Dendritic cell treated with granulocyte-macrophage colony-stimulating factor and Interleukin-4, amounts not matched to agents 40 ng/mL and 50 ng/mL, for 4 days (primary cell): ENCODE data around the gene CHD8.
"Not testable (repeated sequence)": the region's sequence is repeated elsewhere in the genome, so short reads cannot be mapped to it uniquely, and the experiment has no call there.

Experiments used
- H3K27ac Mint-ChIP-seq: one replicate; pipeline ENCODE4 v1.8.0; 2022; ENCODE audit warnings: mild to moderate bottlenecking, mixed read lengths
- H3K27me3 Mint-ChIP-seq: one replicate; pipeline ENCODE4 v1.8.0; 2022; ENCODE audit warnings: mild to moderate bottlenecking, mixed read lengths
- H3K36me3 Mint-ChIP-seq: one replicate; pipeline ENCODE4 v1.8.0; 2022; ENCODE audit warnings: low read depth, mixed read lengths
- H3K4me1 Mint-ChIP-seq: one replicate; pipeline ENCODE4 v1.8.0; 2022; ENCODE audit warnings: low read depth, mixed read lengths
- H3K4me3 Mint-ChIP-seq: one replicate; pipeline ENCODE4 v1.8.0; 2022; ENCODE audit warnings: mild to moderate bottlenecking, moderate library complexity, mixed read lengths
- H3K9me3 Mint-ChIP-seq: one replicate; pipeline ENCODE4 v1.8.0; 2022; ENCODE audit warnings: mixed read lengths
- intact Hi-C: fragments of 100-400 bp; cut with micrococcal nuclease; formaldehyde crosslinking; loops from one replicate; pipeline ENCODE4 v1.15.0; 2022

The CHD8 gene

GRCh38 chr14:21406213-21406612, 49.7 kb downstream of the CHD8 start:
- no peaks in the 10 kb centered on the region for H3K4me1 Mint-ChIP-seq

GRCh38 chr14:21405097-21405496, 50.8 kb downstream of the CHD8 start:
- Mint-ChIP-seq H3K36me3 (peaks cover 99% of the 10 kb centered on the region), H3K27ac (no peak overlapping the region), H3K27me3 (no peaks in the 10 kb centered on the region), H3K4me1 (no peaks in the 10 kb centered on the region), H3K9me3 (no peaks in the 10 kb centered on the region), H3K4me3 (no peak overlapping the region)
- intact Hi-C loops = no loop called here

More at GRCh38 chr14:21406213-21406612, 49.7 kb downstream of the CHD8 start:
- Mint-ChIP-seq H3K27me3 (no peaks in the 10 kb centered on the region), H3K36me3 (peaks cover 99% of the 10 kb centered on the region), H3K27ac (no peak overlapping the region), H3K9me3 (no peaks in the 10 kb centered on the region), H3K4me3 (no peak overlapping the region)
- intact Hi-C loops = no loop called here

DNA sequence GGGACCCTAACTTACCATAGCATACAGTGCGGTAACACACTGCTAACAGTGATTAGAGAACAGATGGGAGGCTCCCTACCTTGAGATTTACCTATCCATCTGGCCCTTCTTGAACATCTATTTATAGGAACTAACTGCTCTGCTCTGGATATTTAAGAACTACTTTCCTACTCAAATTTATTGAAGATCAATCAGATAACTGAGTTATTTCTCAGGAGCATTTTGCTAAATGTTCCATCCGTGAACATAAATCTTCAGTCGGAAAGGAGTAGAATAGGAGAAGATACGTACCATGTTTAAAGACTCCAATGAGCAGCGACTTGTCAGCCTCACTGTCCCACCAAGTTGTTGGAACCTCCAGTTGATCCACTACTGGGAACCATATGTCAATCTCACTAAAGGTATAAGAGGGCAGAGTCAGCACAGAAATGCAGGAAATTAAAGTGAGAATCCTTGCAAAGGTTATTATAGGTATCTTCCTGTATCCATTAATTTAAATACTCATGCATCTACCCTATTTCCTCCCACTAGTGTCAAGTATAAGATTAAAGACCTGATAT, 56.5 kb downstream of the CHD8 start:
- H3K4me1 Mint-ChIP-seq = no peaks in the 10 kb centered on the region
- H3K9me3 Mint-ChIP-seq = no peaks in the 10 kb centered on the region
- no peak overlapping the region for H3K4me3 Mint-ChIP-seq
- intact Hi-C loops = no loop called here
- H3K36me3 Mint-ChIP-seq = peaks cover 91% of the 10 kb centered on the region
- no peak overlapping the region for H3K27ac Mint-ChIP-seq
- no peaks in the 10 kb centered on the region for H3K27me3 Mint-ChIP-seq

DNA sequence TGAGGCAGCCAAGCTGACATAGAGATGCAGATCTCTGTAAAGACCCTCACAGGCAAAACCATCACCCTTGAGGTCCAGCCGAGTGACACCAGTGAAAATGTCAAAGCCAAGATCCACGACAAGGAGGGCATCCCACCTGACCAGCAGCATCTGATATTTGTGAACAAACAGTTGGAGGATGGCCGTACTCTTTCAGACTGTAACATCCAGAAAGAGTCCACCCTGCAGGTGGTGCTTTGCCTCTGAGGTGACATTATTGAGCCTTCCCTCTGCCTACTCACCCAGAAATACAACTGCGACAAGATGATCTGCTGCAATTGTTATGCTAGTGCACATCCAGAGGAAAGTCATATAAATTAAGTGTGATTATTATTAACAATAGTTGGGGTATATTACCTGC, 57.0 kb downstream of the CHD8 start:
- Mint-ChIP-seq H3K36me3 (peaks cover 91% of the 10 kb centered on the region), H3K27ac (no peak overlapping the region), H3K4me3 (no peak overlapping the region), H3K4me1 (no peaks in the 10 kb centered on the region), H3K9me3 (no peaks in the 10 kb centered on the region), H3K27me3 (no peaks in the 10 kb centered on the region)
- intact Hi-C loops = no loop called here

DNA sequence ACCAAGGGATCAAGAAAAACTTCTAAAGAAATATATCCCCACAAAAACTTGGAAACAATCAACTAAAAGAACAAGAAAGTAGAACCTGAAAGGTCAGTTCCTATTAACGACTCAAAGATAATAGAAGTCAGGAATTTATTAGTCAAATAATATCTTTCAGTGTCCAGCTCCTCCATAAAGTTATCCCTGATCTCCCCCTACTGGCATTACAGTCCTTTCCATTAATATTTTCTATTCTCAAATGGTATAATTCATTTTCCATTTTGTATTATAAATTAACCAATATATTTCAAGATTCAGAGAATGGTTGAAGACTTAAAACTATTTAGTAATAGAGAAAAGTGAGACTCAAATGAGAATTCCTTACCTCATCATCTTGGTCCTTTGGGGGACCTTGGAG, 60.5 kb downstream of the CHD8 start:
- no peaks in the 10 kb centered on the region for H3K9me3 Mint-ChIP-seq
- peaks cover 91% of the 10 kb centered on the region for H3K36me3 Mint-ChIP-seq
- no peak overlapping the region for H3K4me3 Mint-ChIP-seq
- H3K27me3 Mint-ChIP-seq = no peaks in the 10 kb centered on the region
- no peak overlapping the region for H3K27ac Mint-ChIP-seq
- peaks cover 15% of the 10 kb centered on the region for H3K4me1 Mint-ChIP-seq
- intact Hi-C loops = no loop called here

DNA sequence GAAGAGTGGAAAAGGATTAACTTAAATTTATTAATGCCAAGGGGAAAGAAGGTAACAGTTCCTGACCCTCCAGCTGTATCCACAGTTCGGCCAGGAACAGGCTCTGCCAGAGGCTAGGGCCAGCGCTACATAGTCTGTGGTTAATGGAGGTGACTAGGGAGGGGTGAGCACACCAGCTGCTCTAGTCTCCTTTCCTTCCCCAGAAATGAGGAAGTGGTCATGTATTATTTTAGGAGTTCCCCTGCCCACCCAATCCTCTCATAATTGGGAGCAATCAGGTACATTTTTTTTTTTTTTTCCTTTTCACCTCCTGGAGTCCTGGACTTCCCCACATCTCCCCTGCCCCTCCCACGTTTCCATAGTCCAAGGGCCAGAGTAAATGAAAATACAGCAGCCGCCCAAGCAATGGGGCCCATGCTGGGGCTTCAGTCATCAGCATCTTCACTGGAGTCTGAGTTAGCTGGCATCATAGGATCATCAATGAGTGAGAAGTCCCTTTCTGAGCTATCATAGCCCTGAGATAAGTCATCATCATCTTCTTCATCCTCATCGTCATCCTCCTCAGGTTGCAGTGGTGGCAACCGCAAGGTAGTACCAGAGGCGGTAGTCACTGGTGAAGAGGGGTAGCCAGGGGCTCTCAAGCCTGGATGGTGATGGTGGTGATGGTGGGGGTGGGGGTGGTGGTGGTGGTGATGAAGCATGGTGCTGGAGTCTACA, 70.6 kb downstream of the CHD8 start:
- intact Hi-C loops = no loop called here
- Mint-ChIP-seq H3K9me3 (no peaks in the 10 kb centered on the region), H3K4me1 (peaks cover 30% of the 10 kb centered on the region), H3K36me3 (peaks cover 62% of the 10 kb centered on the region), H3K4me3 (no peak overlapping the region), H3K27ac (peak overlapping the region; percentile 97), H3K27me3 (no peaks in the 10 kb centered on the region)

- intact Hi-C loops = loop anchor here (1.0 kb wide), 2 partner anchors 72 to 115 kb away; partner anchors contain the start of genes CHD8 and HNRNPC
- Mint-ChIP-seq H3K9me3 (no peaks in the 10 kb centered on the region), H3K36me3 (peaks cover 54% of the 10 kb centered on the region), H3K27ac (peak overlapping the region; percentile 97), H3K4me1 (peaks cover 30% of the 10 kb centered on the region), H3K4me3 (peak overlapping the region; percentile 96), H3K27me3 (no peaks in the 10 kb centered on the region)
These were observed 71.5 kb downstream of the CHD8 start for GRCh38 chr14:21384494-21384851.

- H3K4me3 Mint-ChIP-seq = peak within 1 kb of the TSS; percentile 96
- H3K36me3 Mint-ChIP-seq = peaks cover 49% of the 10 kb centered on the region
- H3K27me3 Mint-ChIP-seq = no peaks in the 10 kb centered on the region
- no peaks in the 10 kb centered on the region for H3K9me3 Mint-ChIP-seq
- intact Hi-C loops = loop anchor here (1.0 kb wide), 2 partner anchors 72 to 115 kb away; partner anchors contain the start of genes CHD8 and HNRNPC
- peaks cover 30% of the 10 kb centered on the region for H3K4me1 Mint-ChIP-seq
- H3K27ac Mint-ChIP-seq = peak within 1 kb of the TSS; percentile 97
These were observed 72.0 kb downstream of the CHD8 start, which contains the start of gene SUPT16H for GRCh38 chr14:21383848-21384493. Gene SUPT16H, minus strand, starts transcription at chr14:21384019. Its CDS starts 92 bp downstream, at chr14:21383927.

GRCh38 chr14:21382886-21383847, 72.8 kb downstream of the CHD8 start:
- intact Hi-C loops = no loop called here
- peak overlapping the region; percentile 97 for H3K27ac Mint-ChIP-seq
- no peaks in the 10 kb centered on the region for H3K27me3 Mint-ChIP-seq
- H3K36me3 Mint-ChIP-seq = peaks cover 43% of the 10 kb centered on the region
- peak overlapping the region; percentile 96 for H3K4me3 Mint-ChIP-seq
- no peaks in the 10 kb centered on the region for H3K9me3 Mint-ChIP-seq
- H3K4me1 Mint-ChIP-seq = peaks cover 30% of the 10 kb centered on the region

DNA sequence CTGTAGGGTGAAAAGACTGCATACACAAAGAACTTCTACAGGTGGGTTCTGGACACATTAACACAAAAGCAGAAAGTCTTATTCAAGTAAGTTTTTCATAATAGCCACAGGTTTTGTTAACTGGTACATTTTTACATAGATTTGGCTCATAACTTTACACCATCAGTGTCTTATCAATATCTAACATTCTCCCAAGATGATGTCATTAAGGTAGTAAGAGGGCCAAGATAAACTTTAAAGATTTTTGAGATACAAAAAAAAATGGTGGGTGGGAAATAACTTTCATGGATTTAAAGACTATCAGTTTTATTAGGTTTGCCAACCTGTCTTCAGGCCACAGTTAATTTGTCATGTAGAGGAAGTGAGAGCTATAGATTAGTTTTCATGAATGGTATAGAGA, 73.8 kb downstream of the CHD8 start:
- Mint-ChIP-seq H3K4me1 (peaks cover 30% of the 10 kb centered on the region), H3K27ac (no peak overlapping the region), H3K27me3 (no peaks in the 10 kb centered on the region), H3K4me3 (peak overlapping the region; percentile 7), H3K36me3 (peaks cover 43% of the 10 kb centered on the region), H3K9me3 (no peaks in the 10 kb centered on the region)
- intact Hi-C loops = no loop called here

DNA sequence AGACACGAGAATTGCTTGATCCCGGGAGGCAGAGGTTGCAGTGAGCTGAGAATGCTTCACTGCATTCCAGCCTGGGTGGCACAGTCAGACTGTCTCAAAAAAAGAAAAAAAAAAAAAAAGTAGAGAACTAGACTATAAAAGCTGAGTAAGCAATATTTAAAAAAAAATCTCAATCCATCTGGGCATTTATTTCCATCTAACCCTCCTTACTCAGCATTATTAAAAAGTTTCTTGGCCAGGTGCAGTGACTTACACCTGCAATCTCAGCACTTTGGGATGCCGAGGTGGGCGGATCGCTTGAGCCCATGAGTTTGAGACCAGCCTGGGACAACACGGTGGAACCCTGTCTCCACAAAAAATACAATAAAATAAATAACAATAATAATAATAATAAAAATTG, 76.6 kb downstream of the CHD8 start:
- Mint-ChIP-seq H3K4me3 (no peak overlapping the region), H3K27me3 (no peaks in the 10 kb centered on the region), H3K9me3 (no peaks in the 10 kb centered on the region), H3K4me1 (peaks cover 11% of the 10 kb centered on the region), H3K27ac (no peak overlapping the region), H3K36me3 (peaks cover 37% of the 10 kb centered on the region)
- intact Hi-C loops = no loop called here

DNA sequence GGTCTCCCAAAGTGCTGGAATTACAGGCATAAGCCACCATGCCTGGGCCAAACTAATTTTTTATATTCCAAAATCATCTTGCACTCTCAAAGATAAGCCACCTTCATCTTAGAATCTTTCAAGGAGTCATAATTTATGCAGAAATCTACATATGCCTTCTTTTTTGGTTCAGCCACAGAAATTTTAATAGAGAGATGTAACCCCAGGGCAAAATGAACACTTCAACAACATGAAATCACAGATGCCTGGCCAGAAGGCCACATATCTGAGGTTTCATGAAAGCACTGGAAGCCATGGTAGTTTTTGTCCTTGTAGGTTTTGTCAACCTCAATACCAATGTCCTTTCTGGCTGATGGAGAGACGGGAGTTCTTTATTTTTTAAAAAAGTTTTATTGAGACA, 81.9 kb downstream of the CHD8 start:
- Mint-ChIP-seq H3K36me3 (peaks cover 73% of the 10 kb centered on the region), H3K27me3 (no peaks in the 10 kb centered on the region), H3K9me3 (no peaks in the 10 kb centered on the region), H3K4me1 (no peaks in the 10 kb centered on the region), H3K27ac (no peak overlapping the region), H3K4me3 (no peak overlapping the region)
- intact Hi-C loops = no loop called here

DNA sequence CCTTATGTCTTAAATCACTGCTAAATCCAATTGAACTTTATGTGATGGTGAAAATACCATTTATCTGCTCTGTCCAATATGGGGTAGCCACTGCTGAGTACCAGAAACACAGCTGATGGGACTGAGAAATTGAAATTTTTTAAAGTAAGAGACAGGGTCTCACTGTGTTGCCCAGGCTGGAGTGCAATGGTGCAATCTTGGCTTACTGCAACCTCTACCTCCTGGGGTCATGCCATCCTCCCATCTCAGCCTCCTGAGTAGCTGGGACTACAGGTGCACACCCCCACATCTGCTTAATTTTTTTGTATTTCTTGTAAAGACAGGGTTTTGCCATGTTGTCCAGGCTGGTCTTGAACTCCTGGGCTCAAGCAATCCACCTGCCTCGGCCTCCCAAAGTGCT, 83.1 kb downstream of the CHD8 start:
- peaks cover 81% of the 10 kb centered on the region for H3K36me3 Mint-ChIP-seq
- H3K27ac Mint-ChIP-seq, H3K27me3 Mint-ChIP-seq: not testable (repeated sequence)

More for the DNA sequence above, 83.1 kb downstream of the CHD8 start:
- H3K9me3 Mint-ChIP-seq, intact Hi-C loops, H3K4me3 Mint-ChIP-seq, H3K4me1 Mint-ChIP-seq: not testable (repeated sequence)
